GM18867 (cell line): ENCODE data around the gene XYLT1.

ENCODE experiments used
- ATAC-seq: cut with Tn5 transposase; IDR thresholded peaks from one replicate; pipeline ENCODE4 v1.9.1; 2021; ENCODE audit warnings: mild to moderate bottlenecking, moderate library complexity; ENCODE audit not compliant: unreplicated experiment

Gene XYLT1

GRCh38 chr16:17237350-17237944 lies 233.3 kb downstream of the XYLT1 start:
- no peak for ATAC-seq

- no peak for ATAC-seq
Measured at GRCh38 chr16:17235147-17235815, 235.5 kb downstream of the XYLT1 start.

- ATAC-seq, result no peak
Measured at GRCh38 chr16:17233318-17234002, 237.3 kb downstream of the XYLT1 start.

- no peak for ATAC-seq
Measured at GRCh38 chr16:17232487-17232886, 238.3 kb downstream of the XYLT1 start.

GRCh38 chr16:17231972-17232371 lies 238.8 kb downstream of the XYLT1 start:
- ATAC-seq, result no peak

- no peak for ATAC-seq
Measured at GRCh38 chr16:17230932-17231581, 239.7 kb downstream of the XYLT1 start.

- no peak for ATAC-seq
Measured at GRCh38 chr16:17229766-17230165, 241.0 kb downstream of the XYLT1 start.

GRCh38 chr16:17229131-17229530 lies 241.6 kb downstream of the XYLT1 start:
- ATAC-seq, result no peak

- no peak for ATAC-seq
Measured at GRCh38 chr16:17228708-17229055, 242.1 kb downstream of the XYLT1 start.

- no peak for ATAC-seq
Measured at GRCh38 chr16:17228048-17228707, 242.6 kb downstream of the XYLT1 start.

GRCh38 chr16:17227278-17227677 lies 243.5 kb downstream of the XYLT1 start:
- ATAC-seq, result no peak

GRCh38 chr16:17225541-17225940 lies 245.2 kb downstream of the XYLT1 start:
- no peak for ATAC-seq

GRCh38 chr16:17224879-17225281 lies 245.9 kb downstream of the XYLT1 start:
- no peak for ATAC-seq

GRCh38 chr16:17224350-17224749 lies 246.4 kb downstream of the XYLT1 start:
- ATAC-seq, result no peak

GRCh38 chr16:17223576-17223975 lies 247.2 kb downstream of the XYLT1 start:
- ATAC-seq, result no peak

GRCh38 chr16:17222871-17223401 lies 247.8 kb downstream of the XYLT1 start:
- no peak for ATAC-seq

GRCh38 chr16:17219991-17220390 lies 250.8 kb downstream of the XYLT1 start:
- no peak for ATAC-seq

GRCh38 chr16:17215936-17216335 lies 254.8 kb downstream of the XYLT1 start:
- no peak for ATAC-seq

- no peak for ATAC-seq
Measured at GRCh38 chr16:17215306-17215705, 255.5 kb downstream of the XYLT1 start.

- ATAC-seq, result no peak
Measured at GRCh38 chr16:17213974-17214373, 256.8 kb downstream of the XYLT1 start.

- no peak for ATAC-seq
Measured at GRCh38 chr16:17213025-17213424, 257.7 kb downstream of the XYLT1 start.
